Measurements from ENCODE around the gene DNMT3A. TPM values are rescaled to one million over a fixed set of nuclear protein-coding genes. Genes with fewer than 3 reads are reported as not detected.

Gene DNMT3A
- total RNA-seq, 1 donor = 11.7 TPM

- no peak overlapping the region for H3K4me3 ChIP-seq (ENCODE audit: low read depth, low read length)
- TF ChIP-seq CTCF (IDR thresholded peaks at IDR 0.05; ENCODE audit: insufficient read depth, low read depth, low read length) = no peak
- no peak for DNase-seq (ENCODE audit: low read depth)
Observed at GRCh38 chr2:25283921-25284320, 57.8 kb downstream of the DNMT3A start.

- no peak for DNase-seq (ENCODE audit: low read depth)
- no peak for TF ChIP-seq CTCF (IDR thresholded peaks at IDR 0.05; ENCODE audit: insufficient read depth, low read depth, low read length)
- H3K4me3 ChIP-seq (ENCODE audit: low read depth, low read length) = no peak overlapping the region
Observed at GRCh38 chr2:25281941-25282340, 59.8 kb downstream of the DNMT3A start.

GRCh38 chr2:25281522-25281921 is 60.2 kb downstream of the DNMT3A start:
- no peak for DNase-seq (ENCODE audit: low read depth)
- no peak for TF ChIP-seq CTCF (IDR thresholded peaks at IDR 0.05; ENCODE audit: insufficient read depth, low read depth, low read length)
- H3K4me3 ChIP-seq (ENCODE audit: low read depth, low read length) = no peak overlapping the region

- no peak for DNase-seq (ENCODE audit: low read depth)
- TF ChIP-seq CTCF (IDR thresholded peaks at IDR 0.05; ENCODE audit: insufficient read depth, low read depth, low read length) = no peak
- no peak overlapping the region for H3K4me3 ChIP-seq (ENCODE audit: low read depth, low read length)
Observed at GRCh38 chr2:25280051-25280687, 61.6 kb downstream of the DNMT3A start.

GRCh38 chr2:25279091-25279651 is 62.6 kb downstream of the DNMT3A start:
- H3K4me3 ChIP-seq (ENCODE audit: low read depth, low read length) = no peak overlapping the region
- no peak for TF ChIP-seq CTCF (IDR thresholded peaks at IDR 0.05; ENCODE audit: insufficient read depth, low read depth, low read length)
- peak; percentile 18 for DNase-seq (ENCODE audit: low read depth)

- peak overlapping the region; percentile 36 for H3K4me3 ChIP-seq (ENCODE audit: low read depth, low read length)
- peak; percentile 13 for DNase-seq (ENCODE audit: low read depth)
- TF ChIP-seq CTCF (IDR thresholded peaks at IDR 0.05; ENCODE audit: insufficient read depth, low read depth, low read length) = peak; percentile 56
Observed at GRCh38 chr2:25276569-25277465, 64.9 kb downstream of the DNMT3A start.

All from fibroblast of villous mesenchyme (primary cell).